ENCODE data around the gene HPS6.

DNA sequence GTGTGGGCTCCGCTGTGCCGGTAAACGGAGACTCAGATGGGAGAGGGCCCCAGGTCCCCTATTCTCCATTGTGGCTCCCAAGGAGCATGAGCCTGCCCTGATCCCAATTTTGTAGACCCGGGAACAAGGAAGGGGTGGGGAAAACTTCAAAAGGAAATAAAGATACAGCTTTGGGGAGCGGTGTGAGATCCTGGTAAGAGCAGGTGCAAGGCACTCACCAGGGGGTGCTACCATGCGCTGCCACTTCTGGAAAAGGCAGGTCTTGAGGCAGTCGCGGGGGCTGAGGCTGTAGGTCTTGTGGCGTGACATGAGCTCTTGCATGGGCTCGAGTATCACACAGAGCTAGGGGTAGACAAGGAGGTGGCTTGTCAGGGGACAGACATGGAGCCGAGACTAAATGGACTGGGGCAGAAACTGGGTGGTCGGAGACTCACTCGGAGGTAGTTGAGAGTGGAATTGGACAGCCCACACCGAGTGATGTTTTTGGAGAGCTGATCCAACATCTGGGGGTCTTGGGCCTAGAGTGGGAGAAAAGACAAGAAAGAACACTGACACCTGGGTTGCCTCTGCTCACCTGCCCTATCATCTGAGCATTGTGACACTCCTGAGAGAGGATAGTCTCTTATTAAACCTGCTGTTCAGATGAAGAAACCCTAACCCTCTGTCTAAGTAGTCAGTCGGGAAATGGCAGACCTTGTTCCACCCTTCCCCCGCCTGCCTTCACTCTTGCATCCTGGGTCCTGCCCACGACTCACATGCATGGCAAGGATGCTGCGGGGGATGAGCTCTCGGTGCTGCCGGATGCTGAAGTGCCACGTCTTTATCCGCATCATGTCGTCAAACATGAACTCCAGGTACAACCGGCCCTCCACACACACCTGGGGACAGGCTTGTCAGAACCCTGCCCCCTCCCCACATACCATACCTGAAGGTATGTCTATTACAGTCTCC, 44.3 kb downstream of the HPS6 start:
- TF ChIP-seq PPARD (CRISPR knock-in tag; IDR thresholded peaks at IDR 0.05) (no peak), ZNF324 (CRISPR knock-in tag; IDR thresholded peaks at IDR 0.05) (no peak), EZH2 (IDR thresholded peaks at IDR 0.05; ENCODE audit: borderline replicate concordance, low read depth, low read length) (no peak)

Data from K562 (cell line).